Stimulated activated CD8-positive, alpha-beta memory T cell treated with anti-CD3 and anti-CD28 coated beads, Interleukin-15, amount 100 ng/mL, for 4 hours (primary cell): ENCODE data around the gene DBF4.
"Not testable (repeated sequence)": the region's sequence is repeated elsewhere in the genome, so short reads cannot be mapped to it uniquely, and the experiment has no call there.

Source experiments
- DNase-seq, 2 donors: peaks; one replicate each; pipeline ENCODE4 v3.0.0-alpha.2; 2020; ENCODE audit warnings: low read depth in 2 of 2

DBF4 gene, protein sequence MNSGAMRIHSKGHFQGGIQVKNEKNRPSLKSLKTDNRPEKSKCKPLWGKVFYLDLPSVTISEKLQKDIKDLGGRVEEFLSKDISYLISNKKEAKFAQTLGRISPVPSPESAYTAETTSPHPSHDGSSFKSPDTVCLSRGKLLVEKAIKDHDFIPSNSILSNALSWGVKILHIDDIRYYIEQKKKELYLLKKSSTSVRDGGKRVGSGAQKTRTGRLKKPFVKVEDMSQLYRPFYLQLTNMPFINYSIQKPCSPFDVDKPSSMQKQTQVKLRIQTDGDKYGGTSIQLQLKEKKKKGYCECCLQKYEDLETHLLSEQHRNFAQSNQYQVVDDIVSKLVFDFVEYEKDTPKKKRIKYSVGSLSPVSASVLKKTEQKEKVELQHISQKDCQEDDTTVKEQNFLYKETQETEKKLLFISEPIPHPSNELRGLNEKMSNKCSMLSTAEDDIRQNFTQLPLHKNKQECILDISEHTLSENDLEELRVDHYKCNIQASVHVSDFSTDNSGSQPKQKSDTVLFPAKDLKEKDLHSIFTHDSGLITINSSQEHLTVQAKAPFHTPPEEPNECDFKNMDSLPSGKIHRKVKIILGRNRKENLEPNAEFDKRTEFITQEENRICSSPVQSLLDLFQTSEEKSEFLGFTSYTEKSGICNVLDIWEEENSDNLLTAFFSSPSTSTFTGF

DNA sequence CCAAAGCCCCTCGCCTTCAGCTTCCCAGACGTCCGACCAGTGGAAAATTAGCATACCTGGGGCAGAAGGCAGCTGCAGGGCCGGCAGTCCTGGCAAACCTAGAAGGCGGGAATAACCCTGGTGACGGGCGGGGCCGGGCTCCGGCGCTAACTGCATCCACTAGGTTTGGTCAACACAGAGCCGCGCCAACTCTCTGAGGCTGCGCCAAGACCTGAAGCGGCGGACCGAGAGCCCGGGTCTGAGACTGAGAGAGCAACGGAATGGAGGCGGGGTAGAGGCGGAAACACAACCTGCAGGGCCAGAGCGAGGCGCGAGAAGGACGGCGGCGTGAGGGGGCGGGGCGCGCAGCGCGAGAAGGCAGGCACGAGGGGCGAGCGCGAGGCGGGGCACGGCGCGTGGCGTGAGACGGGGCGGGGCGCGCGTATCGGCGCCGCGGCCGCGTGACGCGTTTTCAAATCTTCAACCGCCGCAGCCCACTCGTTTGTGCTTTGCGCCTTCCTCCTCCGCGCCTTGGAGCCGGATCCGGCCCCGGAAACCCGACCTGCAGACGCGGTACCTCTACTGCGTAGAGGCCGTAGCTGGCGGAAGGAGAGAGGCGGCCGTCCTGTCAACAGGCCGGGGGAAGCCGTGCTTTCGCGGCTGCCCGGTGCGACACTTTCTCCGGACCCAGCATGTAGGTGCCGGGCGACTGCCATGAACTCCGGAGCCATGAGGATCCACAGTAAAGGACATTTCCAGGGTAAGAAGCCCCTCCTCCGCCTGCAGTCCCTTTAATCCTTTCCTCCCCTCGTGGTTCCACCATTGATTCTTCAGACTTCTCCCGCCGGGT, at the start of gene DBF4, which contains the start of gene SLC25A40:
Gene DBF4, plus strand, starts transcription at position 454 of the 829 bp plus-strand sequence. Its CDS starts 240 bp downstream, at position 694.
Gene SLC25A40, minus strand, starts transcription at position 321 of the 829 bp plus-strand sequence. CDS start 17,633 bp downstream, outside the sequence.
- peak; percentile 87 to 93 for DNase-seq

DNA sequence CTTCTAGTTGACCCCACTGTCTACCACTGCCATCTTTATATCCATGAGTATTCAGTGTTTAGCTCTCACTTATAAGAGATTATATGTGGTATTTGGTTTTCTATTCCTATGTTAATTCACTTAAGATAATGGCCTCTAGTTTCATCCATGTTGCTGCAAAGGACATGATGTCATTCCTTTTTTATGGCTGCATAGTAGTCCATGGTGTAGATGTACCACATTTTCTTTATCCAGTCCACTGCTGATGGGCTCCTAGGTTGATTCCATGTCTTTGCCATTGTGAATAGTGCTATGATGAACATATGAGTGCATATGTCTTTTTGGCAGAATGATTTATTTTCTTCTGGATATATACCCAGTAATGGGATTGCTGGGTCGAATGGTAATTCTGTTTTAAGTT, 47.9 kb upstream of the DBF4 start:
- DNase-seq = not testable (repeated sequence)

DNA sequence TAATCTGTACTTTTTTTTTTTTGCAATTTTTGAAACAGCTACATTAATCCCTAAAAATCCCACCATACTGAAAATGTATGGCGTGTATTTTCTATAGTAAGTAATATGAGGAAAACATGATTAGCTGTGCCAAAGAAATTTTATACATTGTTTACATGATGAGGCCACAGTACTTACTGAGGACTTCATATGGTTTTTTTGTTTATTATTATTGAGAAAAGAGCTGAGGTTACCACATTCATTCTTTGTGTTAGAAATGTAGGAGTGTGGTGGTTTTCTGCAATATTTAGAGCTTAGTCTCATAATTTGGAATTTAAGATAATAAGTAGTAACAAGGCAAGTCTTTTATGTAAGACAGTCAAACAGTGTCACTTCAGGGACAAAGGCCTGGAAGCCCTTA, 45.2 kb upstream of the DBF4 start:
- DNase-seq = no peak

DNA sequence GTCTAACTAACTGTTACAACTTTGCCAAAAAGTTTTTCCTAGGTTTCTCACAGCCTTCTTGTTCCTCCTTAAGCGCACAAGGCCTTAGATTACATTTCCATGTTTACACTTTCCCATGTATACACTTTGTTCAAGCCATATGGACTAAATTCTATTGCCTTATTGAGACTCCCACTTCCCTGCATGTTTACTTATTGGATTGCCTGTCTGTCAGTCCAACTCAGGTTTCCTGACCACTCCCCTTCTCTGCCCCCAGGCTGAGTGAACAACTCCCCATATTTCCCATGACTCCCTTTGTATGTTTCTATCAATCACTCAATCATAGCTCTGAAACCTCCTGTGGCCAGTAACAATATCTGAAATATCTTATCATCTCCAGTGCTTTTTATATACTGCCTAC, 43.2 kb upstream of the DBF4 start:
- DNase-seq = no peak

DNA sequence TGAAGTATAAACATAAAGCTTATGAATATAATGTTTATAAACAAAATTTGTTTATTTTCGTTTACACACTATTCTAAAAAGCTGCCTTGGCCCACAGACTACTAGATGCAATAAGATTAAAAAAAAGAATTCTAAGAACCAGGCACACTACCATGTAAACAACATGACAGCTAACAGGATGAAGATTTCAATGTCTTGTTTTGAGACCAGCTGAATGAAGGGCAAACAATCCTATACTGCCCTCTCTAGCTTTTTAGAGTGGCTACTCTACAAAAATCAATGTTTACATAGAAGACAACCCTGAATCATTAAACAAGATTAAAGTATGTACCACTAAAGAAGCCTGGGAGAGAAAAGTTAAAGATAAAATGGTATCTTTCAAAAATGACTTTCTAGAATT, 38.7 kb upstream of the DBF4 start:
- DNase-seq = no peak

DNA sequence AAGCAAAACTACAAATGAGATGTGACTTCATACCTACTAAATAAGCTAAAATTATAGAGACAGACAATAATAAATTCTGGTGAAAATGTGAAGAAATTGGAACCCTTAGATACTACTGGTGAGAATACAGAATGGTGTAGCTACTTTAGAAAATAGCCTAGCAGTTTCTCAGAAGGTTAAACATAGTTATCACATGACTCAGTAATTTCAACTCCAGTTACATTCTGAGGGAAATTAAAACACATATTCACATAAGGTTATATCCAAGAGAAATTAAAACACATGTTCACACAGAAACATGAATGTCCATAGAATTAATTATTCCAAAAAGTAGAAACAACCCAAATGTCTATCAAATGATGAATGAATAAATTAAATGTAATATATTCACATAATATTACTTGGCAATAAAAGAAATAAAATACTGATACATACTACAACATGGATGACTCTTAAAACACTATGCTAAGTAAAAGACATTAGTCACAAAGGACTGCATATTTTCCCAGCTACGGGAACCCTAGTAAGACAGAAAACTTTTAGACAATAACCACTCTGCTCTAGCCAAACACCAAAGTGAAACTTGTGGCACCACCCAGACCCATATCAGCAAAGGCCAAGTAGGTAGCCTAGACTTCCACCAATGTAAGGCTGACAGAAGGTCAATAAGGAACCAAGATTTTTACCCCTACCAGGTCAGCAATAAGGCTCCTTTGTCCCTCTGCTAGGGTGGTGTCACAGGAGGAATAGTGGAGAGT, 25.3 kb upstream of the DBF4 start:
- DNase-seq = no peak

DNA sequence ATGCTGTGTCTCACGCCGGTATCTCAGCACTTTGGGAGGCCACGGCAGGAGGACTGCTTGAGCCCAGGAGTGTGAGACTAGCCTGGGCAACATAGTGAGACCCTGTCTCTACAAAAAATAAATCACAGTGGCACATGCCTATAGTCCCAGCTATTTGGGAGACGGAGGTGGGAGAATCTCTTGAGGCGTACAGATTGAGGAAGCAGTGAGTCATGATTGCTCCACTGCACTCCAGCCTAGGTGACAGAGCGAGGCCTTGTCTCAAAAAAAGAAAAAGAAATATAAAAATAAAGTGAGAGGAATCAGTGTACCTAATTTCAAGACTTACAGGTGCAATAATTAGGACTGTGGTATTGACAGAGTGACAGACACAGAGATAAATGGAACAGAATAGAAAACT, 24.0 kb upstream of the DBF4 start:
- no peak for DNase-seq

DNA sequence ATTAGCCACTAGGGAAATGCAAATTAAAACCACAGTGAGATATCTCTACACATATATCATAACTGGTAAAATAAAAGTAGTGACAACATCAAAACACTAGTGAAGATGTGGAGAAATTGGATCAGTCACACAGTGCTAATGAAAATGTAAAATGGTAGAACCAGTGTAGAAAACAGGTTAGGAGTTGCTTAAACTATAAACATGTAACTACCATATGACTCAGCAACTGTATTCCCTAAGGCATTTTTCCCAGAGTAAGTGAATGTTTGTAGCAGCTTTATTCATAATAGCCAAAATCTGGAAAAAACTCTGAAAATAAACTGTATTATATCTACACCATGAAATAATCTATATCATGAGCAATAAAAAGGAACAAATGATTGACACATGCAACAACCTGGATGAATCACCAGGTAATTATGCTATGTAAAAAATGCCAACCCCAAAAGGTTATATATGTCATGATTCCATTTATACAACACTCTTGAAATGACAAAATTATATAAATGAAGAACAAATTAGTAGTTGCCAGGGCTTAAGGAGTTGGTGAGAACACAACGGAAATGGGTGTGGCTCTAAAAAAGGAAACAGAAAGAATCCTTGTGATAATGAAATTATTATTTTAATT, 22.9 kb upstream of the DBF4 start:
- no peak for DNase-seq

DNA sequence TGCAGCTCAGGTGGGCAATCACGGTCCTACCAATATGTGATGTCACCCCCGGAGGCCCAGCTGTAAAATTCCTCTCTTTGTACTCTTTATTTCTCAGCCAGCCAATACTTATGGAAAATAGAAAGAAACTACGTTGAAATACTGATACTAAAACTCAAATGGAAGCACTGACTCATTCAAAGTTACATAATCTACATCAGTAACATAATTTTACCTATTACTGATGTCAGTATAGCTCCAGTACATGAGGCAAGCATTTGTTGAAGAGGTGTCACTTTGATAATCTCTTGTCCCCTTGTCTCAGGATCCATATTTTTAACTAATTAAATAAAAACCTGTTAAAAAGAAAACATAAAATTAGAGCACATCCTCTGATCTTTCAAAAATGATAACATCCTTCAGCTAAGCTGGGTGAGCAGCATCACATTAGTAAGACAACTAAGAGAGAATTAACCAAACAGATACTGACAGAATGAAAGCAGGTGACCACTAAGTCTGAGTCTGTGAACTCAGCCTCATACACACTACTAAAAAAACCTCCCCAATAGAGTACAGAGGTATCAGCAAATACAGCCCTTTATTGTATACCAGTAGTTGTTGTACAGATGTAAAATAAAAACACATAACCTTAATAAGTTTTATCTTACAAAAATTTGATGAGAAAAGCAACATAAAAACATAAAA, 17.7 kb upstream of the DBF4 start:
- no peak for DNase-seq

DNA sequence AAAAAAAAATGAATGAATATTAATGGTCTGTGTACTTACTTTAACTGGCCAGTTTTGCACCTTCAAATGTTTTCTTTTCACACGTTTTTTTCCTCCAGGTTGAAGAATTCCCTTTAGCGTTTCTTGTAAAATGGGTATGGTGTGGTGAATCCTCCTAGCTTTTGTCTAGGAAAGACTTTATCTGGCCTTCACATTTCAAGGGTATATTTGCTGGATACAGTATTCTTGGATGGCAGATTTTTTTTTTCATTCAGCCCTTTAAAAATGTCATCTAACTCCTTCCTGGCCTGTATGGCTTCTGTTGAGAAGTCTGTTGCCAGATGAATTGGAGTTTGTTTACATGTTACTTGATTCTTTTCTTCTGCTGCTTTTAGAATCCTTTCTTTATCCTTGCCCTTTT, 10.2 kb upstream of the DBF4 start:
- DNase-seq = no peak

DNA sequence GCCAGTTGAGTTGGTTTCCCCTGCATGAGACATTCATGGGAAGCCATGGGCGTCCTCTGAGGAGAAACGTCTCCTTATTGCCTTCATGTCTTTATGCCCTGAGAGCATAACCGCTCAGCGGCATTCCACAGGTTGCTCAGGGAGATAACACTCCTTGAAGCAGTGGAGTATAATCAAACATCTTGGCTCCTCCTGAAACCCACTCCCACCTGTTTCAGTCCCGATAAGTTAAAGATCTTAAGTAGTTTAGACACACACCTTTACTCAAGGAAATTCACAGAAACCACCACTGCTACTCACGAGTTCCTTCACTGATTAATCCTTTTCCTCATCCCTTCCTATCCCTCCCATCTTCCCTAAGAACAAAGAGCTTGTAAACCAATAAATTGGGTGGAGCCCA, 9.8 kb upstream of the DBF4 start:
- DNase-seq = not testable (repeated sequence)

DNA sequence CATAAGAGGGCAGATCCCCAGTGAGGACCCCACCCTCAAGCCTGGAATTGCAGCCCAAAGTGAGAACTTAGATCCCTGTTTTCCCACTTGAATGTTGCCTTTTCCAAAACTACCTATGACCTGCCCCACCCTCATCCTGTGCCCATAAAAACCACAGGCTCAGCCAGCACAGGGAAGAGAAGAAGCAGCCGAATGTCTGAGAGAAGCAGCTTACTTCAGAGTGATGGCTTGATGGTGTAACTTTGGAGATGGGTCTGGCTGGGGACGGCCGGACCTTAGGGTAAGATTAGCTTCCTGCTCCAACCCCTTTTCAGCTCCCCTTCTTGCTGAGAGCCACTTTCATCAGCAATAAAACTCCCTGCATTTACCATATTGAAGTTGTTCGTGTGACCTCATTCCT, 5.8 kb upstream of the DBF4 start:
- DNase-seq = no peak

DNA sequence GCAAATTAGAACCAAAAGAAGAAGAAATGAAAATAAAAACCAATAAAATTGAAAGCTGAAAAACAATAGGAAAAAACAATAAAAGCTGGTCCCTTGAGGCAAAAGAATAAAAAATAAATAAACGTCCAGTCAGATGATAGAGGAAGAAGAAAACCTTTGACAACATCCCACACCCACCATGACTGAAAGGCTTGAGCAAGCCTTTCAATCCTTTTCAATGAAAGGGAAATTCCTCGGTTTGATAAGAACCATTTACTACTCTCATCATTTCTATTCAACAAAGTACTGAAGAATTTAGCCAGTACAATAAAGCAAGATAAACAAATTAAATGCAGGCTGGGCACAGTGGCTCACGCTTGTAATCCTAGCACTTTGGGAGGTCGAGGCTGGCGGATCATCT, 3.9 kb upstream of the DBF4 start:
- no peak for DNase-seq

DNA sequence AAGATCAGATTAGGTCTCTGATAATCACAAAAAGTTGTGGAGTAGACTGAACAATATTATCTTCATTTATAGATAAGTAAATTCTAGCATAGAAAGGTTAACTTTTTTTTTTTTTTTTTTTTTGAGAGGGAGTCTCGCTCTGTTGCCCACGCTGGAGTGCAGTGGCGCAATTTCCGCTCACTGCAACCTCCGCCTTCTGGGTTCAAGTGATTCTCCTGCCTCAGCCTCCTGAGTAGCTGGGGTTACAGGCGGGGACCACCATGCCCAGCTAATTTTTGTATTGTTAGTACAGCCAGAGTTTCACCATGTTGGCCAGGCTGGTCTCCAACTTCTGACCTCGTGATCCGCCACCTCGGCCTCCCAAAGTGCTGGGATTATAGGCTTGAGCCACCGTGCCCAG, 3.0 kb upstream of the DBF4 start:
- DNase-seq = not testable (repeated sequence)

DNA sequence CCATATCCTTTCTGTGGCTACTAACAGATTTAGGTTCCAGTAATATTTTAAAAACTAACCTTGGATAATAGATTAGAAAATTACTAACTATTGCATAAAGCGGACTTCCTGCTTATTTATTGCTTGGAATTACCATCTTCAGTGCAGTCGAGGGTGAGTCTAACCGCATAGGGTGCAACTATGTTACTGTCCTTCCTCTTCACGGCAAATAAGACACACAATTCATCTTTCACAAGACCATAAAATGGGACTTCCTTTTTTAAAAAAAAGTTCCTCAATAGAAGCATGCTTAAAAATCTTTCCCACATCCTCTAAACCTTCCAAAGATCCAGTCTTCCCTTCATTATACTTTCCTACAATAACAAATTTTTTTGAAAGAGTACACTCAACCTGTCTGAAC, 2.2 kb upstream of the DBF4 start:
- no peak for DNase-seq

DNA sequence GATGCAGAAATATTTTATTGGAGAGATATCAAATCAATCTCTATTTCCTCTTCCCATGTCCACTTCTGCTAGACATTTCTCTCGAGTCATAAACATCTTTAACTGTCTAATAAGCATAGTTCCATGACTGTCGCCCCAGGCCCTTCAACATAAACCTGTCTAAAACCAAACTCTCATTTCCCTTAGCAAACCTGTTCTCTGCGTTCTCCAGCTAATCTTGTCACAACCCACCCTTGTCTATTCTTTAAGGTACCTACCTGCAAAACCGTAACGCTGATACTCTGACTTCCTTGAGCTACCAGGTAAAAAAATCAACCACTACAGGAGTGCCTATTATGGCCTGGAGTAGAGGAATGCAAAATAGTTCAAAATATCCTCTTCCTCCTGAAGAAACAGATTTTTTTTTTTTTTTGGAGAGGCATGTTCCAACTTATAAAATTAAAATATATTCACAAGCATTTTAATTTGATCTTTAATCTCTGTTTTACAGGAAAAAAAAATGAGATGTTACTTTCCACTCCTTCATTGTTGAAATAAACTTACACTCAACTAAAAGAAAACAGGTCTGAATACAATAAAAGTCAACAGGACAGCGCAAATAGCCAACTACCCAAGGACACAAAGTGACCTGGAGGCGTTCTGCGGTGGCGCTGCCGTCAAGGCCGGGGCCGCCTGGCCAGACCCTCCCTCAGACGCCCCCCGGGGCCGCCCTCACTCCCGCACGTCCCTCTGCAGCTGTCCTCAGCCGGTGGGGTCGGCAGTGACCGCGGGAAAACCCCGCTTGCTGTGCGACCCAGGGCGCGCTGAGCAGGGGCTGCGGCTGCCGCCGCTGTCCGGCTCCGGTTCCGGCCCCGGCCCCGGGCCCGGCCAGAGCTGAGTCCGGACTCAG, 898 bp upstream of the DBF4 start:
- no peak for DNase-seq

DNA sequence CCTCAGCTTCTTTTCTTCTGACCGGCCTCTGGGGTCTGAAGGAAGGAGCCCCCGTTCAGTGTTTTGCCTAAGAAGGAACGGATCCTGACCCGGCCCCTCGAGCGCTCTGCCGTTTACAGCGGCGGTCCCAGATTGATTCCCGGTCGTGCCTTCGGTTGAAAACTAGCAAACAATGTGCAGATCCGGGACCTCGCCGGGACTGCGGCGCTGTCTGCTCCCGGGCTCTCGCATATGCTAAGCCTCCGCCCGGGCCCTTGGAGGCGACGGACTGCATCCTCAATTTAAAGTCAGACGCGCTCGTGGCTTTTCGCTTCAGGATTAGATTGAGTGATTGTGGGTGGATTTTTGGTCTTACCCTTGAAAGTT, 559 bp downstream of the DBF4 start:
- DNase-seq = peak in 1 of 2 donors; percentile 13

DNA sequence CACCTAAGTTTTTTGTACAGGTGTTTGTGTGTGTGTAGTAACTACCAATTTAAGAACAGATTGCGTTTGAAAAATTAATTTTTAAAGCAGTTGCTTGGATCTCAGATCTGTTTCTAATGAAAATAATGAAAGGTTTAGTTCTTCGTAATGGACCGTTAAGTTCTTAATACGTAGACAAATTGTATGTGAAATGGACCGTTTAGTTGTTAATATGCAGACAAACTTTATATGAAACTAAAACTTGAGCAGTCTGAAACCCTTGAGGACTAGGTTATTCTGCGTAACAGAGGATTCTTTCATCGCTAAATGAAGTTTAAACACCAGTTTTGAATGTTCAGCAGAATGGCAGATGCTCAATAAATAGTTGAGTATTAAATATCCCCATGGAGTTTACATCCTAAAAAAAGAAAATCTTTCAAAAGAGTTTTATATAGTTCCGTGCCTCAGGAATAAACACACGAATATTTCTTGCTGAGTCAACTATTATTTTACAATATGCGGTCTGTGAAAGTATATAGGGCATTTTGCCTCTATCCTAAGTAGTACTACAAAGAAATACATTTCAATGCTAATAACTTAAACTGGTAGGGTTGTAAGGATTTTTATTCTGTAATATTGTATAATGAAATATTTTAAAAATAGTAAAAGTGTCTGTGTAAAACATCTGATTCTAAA, 1.2 kb downstream of the DBF4 start:
- no peak for DNase-seq

DNA sequence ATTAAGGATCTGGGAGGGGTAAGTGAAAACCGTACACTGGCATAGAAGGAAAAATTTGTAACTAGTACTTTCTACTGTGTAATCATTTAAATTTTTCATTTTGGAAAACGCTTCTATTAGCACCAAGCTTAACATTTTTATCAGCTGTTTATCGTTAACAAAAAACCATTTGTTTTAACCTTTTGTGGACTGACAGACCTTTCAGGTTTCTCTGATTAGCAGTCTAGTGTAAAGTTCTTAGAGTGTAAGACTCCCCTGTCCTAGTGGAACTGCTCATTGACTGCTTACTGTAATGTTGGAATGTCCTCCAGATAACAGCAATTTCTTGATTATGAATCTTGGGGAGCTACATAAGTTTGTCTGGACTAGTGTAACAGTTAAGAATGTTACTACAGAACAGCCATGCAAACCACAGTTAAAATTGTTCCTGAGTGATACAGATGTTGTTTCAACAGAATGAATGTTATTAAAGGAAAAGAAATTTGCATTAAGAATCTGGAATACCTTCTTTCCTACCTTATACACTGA, 2.0 kb downstream of the DBF4 start:
- no peak for DNase-seq
